GM23338 (cell line): ENCODE results near the gene PFKP. TPM values are rescaled to one million over a fixed set of nuclear protein-coding genes. Genes with fewer than 3 reads are reported as not detected.

Source experiments
- ATAC-seq: fragments of 200-7000 bp; cut with Tn5 transposase; 3 replicates; pipeline ENCODE4 v1.9.1; 2020
- DNase-seq: peaks from one replicate; pipeline ENCODE4 v3.0.0-alpha.2; 2015; ENCODE audit warnings: low spot score
- H2AFZ ChIP-seq: fragments of 200-600 bp; sonication (generic); 2 replicates; pipeline ENCODE4 v1.8.0; 2016; ENCODE audit warnings: antibody characterized with exemption, mild to moderate bottlenecking, moderate library complexity
- H3F3A ChIP-seq: fragments of 200-600 bp; sonication (generic); replicated peaks from 2 replicates; pipeline ENCODE4 v1.8.0; 2017; ENCODE audit warnings: antibody characterized with exemption, mixed run types, low read depth
- H3K27ac ChIP-seq: fragments of 200-600 bp; sonication (generic); 2 replicates; pipeline ENCODE4 v1.6.1; 2016; ENCODE audit warnings: low read depth
- H3K27me3 ChIP-seq: fragments of 200-600 bp; sonication (generic); 2 replicates; pipeline ENCODE4 v1.8.0; 2016; ENCODE audit warnings: mild to moderate bottlenecking, mixed run types, moderate library complexity; ENCODE audit not compliant: insufficient read depth
- H3K36me3 ChIP-seq: fragments of 200-600 bp; sonication (generic); 2 replicates; pipeline ENCODE4 v1.8.0; 2016; ENCODE audit warnings: mild to moderate bottlenecking; ENCODE audit not compliant: insufficient read depth
- H3K4me1 ChIP-seq: fragments of 200-600 bp; sonication (generic); 2 replicates; pipeline ENCODE4 v1.8.0; 2016; ENCODE audit warnings: mild to moderate bottlenecking, moderate library complexity; ENCODE audit not compliant: insufficient read depth
- H3K4me2 ChIP-seq: fragments of 200-600 bp; sonication (generic); 2 replicates; pipeline ENCODE4 v1.7.1; 2017; ENCODE audit warnings: mixed run types
- H3K4me3 ChIP-seq: fragments of 200-600 bp; sonication (generic); 2 replicates; pipeline ENCODE4 v1.6.1; 2016; ENCODE audit warnings: mixed run types
- H3K79me2 ChIP-seq: fragments of 200-600 bp; sonication (generic); replicated peaks from 2 replicates; pipeline ENCODE4 v1.8.0; 2017; ENCODE audit warnings: mild to moderate bottlenecking; ENCODE audit not compliant: insufficient read depth
- H3K9me2 ChIP-seq: fragments of 200-600 bp; sonication (generic); 2 replicates; pipeline ENCODE4 v1.8.0; 2017; ENCODE audit not compliant: insufficient read depth
- H4K20me1 ChIP-seq: fragments of 200-600 bp; sonication (generic); replicated peaks from 2 replicates; pipeline ENCODE4 v1.8.0; 2017; ENCODE audit warnings: mild to moderate bottlenecking; ENCODE audit not compliant: insufficient read depth
- H3K27ac Mint-ChIP-seq: 2 replicates; pipeline ENCODE4 v1.8.0; 2020; ENCODE audit warnings: inconsistent platforms, mild to moderate bottlenecking, moderate library complexity, mixed read lengths
- H3K27me3 Mint-ChIP-seq: 3 replicates; pipeline ENCODE4 v1.8.0; 2022; ENCODE audit warnings: low read depth, mild to moderate bottlenecking, moderate library complexity, mixed read lengths, inconsistent platforms; ENCODE audit not compliant: insufficient read depth, poor library complexity
- H3K36me3 Mint-ChIP-seq: 3 replicates; pipeline ENCODE4 v1.8.0; 2021; ENCODE audit warnings: low read depth, mild to moderate bottlenecking, inconsistent platforms, moderate library complexity, mixed read lengths
- H3K4me1 Mint-ChIP-seq: 3 replicates; pipeline ENCODE4 v1.8.0; 2020; ENCODE audit warnings: mild to moderate bottlenecking, inconsistent platforms, mixed read lengths
- H3K4me3 Mint-ChIP-seq: 3 replicates; pipeline ENCODE4 v1.8.0; 2021; ENCODE audit warnings: moderate library complexity, mild to moderate bottlenecking, inconsistent platforms, mixed read lengths
- H3K9me3 Mint-ChIP-seq: 3 replicates; pipeline ENCODE4 v1.8.0; 2020; ENCODE audit warnings: moderate library complexity, mild to moderate bottlenecking, inconsistent platforms, mixed read lengths
- CREB1 ChIP-seq: fragments of 250-450 bp; sonication (Bioruptor Pico); IDR thresholded peaks from 2 replicates; pipeline ENCODE4 v1.5.0; 2020; ENCODE audit warnings: low read depth, mild to moderate bottlenecking, moderate library complexity
- EZH2phosphoT487 ChIP-seq: fragments of 200-600 bp; sonication (generic); IDR thresholded peaks from one replicate; pipeline ENCODE4 v1.8.1; 2018; ENCODE audit warnings: antibody characterized with exemption; ENCODE audit not compliant: unreplicated experiment
- JUNB ChIP-seq: IDR thresholded peaks from one replicate; pipeline ENCODE4 v1.6.1; 2016; ENCODE audit warnings: antibody characterized with exemption; ENCODE audit not compliant: unreplicated experiment
- NANOG ChIP-seq: IDR thresholded peaks from 2 replicates; pipeline ENCODE4 v1.6.1; 2016; ENCODE audit warnings: antibody characterized with exemption, borderline replicate concordance
- POLR2AphosphoS5 ChIP-seq: IDR thresholded peaks from 2 replicates; pipeline ENCODE4 v1.6.1; 2016; ENCODE audit warnings: antibody characterized with exemption, low read depth
- STAT1 ChIP-seq: IDR thresholded peaks from one replicate; pipeline ENCODE4 v1.6.1; 2016; ENCODE audit warnings: antibody characterized with exemption; ENCODE audit not compliant: unreplicated experiment
- ZNF114 ChIP-seq: fragments of 250-450 bp; sonication (Bioruptor Pico); IDR thresholded peaks from 2 replicates; pipeline ENCODE4 v1.5.0; 2020; ENCODE audit warnings: mild to moderate bottlenecking, moderate library complexity
- ZNF331 ChIP-seq: fragments of 250-450 bp; sonication (Bioruptor Pico); IDR thresholded peaks from 2 replicates; pipeline ENCODE4 v1.5.0; 2020; ENCODE audit warnings: low read depth, mild to moderate bottlenecking, moderate library complexity
- polyA plus RNA-seq: library from polyadenylated mRNA; unstranded; fragments of >200 nt; fragmentation: Nextera tagmentation; extraction: Ambion mirVana; gene quantifications from 2 replicates; pipeline ENCODE4 v1.2.1, GENCODE V29; 2016
- total RNA-seq: library from RNA; depleted of rRNA; stranded (reverse); fragments of >200 nt; shearing (Covaris generic); gene quantifications from 2 replicates; pipeline ENCODE4 v1.2.3, GENCODE V29; 2014
- TF ChIP-seq, protein P1 (sequence below), 2 experiments: fragments of 200-600 bp in 1 of 2; sonication (generic) in 1 of 2; conservative IDR thresholded peaks; 2 replicates each; pipeline versions ENCODE4 v1.5.1 to v1.6.1; 2016 to 2017; ENCODE audit warnings: antibody characterized with exemption in 2 of 2, low read depth in 2 of 2, mild to moderate bottlenecking in 2 of 2, moderate library complexity in 1 of 2

Gene PFKP
- total and polyA plus RNA-seq, 2 experiments from 2014 or later: 56.3 to 120 TPM

- TF ChIP-seq JUNB: no peak
- no peak for TF ChIP-seq EZH2phosphoT487
- TF ChIP-seq NANOG: no peak
- Histone ChIP-seq H3K4me1 (no peaks in the 10 kb centered on the region), H4K20me1 (peaks cover 11% of the 10 kb centered on the region), H3F3A (no peaks in the 10 kb centered on the region; the same call in 1 of the 2 replicates), H3K4me3 (no peak overlapping the region), H3K27me3 (no peaks in the 10 kb centered on the region), H2AFZ (no peak overlapping the region), H3K27ac (no peak overlapping the region), H3K36me3 (peaks cover 51% of the 10 kb centered on the region), H3K4me2 (no peak overlapping the region), H3K79me2 (no peaks in the 10 kb centered on the region), H3K9me2 (no peaks in the 10 kb centered on the region)
- Mint-ChIP-seq H3K4me3 (no peak overlapping the region), H3K4me1 (no peaks in the 10 kb centered on the region), H3K27me3 (peaks cover 2% of the 10 kb centered on the region), H3K9me3 (no peaks in the 10 kb centered on the region), H3K36me3 (peaks cover 93% of the 10 kb centered on the region), H3K27ac (no peak overlapping the region)
- ATAC-seq: no peak
- DNase-seq: no peak
These were observed 67.7 kb downstream of the PFKP start for GRCh38 chr10:3135006-3135405.

DNA sequence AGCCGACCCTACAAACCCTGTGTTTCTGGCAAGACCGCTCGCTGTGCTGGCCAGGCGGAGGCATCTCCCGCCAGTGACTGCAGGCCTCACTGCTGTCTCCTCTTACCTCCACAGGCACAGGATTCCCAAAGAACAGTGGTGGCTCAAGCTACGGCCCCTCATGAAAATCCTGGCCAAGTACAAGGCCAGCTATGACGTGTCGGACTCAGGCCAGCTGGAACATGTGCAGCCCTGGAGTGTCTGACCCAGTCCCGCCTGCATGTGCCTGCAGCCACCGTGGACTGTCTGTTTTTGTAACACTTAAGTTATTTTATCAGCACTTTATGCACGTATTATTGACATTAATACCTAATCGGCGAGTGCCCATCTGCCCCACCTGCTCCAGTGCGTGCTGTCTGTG lies 69.0 kb downstream of the PFKP start:
- H2AFZ ChIP-seq: no peak overlapping the region
- H3K36me3 ChIP-seq: peaks cover 59% of the 10 kb centered on the region
- no peak overlapping the region for H3K27ac ChIP-seq
- no peak overlapping the region for H3K27ac Mint-ChIP-seq
- H4K20me1 ChIP-seq: peaks cover 17% of the 10 kb centered on the region
- H3K27me3 ChIP-seq: no peaks in the 10 kb centered on the region
- DNase-seq (no peak), ATAC-seq (no peak)
- no peaks in the 10 kb centered on the region for H3K4me1 ChIP-seq
- no peak overlapping the region for H3K4me2 ChIP-seq
- no peak overlapping the region for H3K4me3 Mint-ChIP-seq
- no peaks in the 10 kb centered on the region for H3K9me3 Mint-ChIP-seq
- no peaks in the 10 kb centered on the region; the same call in 1 of the 2 replicates for H3F3A ChIP-seq
- TF ChIP-seq EZH2phosphoT487 (no peak), POLR2AphosphoS5 (no peak), STAT1 (no peak)
- H3K79me2 ChIP-seq: no peaks in the 10 kb centered on the region
- peaks cover 98% of the 10 kb centered on the region for H3K36me3 Mint-ChIP-seq
- peaks cover 7% of the 10 kb centered on the region for H3K27me3 Mint-ChIP-seq
- no peak overlapping the region for H3K4me3 ChIP-seq
- no peaks in the 10 kb centered on the region for H3K4me1 Mint-ChIP-seq
- no peaks in the 10 kb centered on the region for H3K9me2 ChIP-seq

- no peak overlapping the region for H3K4me3 ChIP-seq
- 0 out of 2 replicates have a peak overlapping the region, but pooled peaks have one; percentile 50 for H3K27ac ChIP-seq
- no peak overlapping the region for H3K4me2 ChIP-seq
- no peaks in the 10 kb centered on the region for H3K79me2 ChIP-seq
- DNase-seq: no peak
- H3K9me2 ChIP-seq: no peaks in the 10 kb centered on the region
- no peak for ATAC-seq
- H3K27ac Mint-ChIP-seq: no peak overlapping the region
- H3F3A ChIP-seq: no peaks in the 10 kb centered on the region; the same call in 1 of the 2 replicates
- no peaks in the 10 kb centered on the region for H3K27me3 ChIP-seq
- H4K20me1 ChIP-seq: peaks cover 17% of the 10 kb centered on the region
- no peak overlapping the region for H2AFZ ChIP-seq
- peaks cover 7% of the 10 kb centered on the region for H3K27me3 Mint-ChIP-seq
- peaks cover 94% of the 10 kb centered on the region for H3K36me3 Mint-ChIP-seq
- no peaks in the 10 kb centered on the region for H3K9me3 Mint-ChIP-seq
- H3K36me3 ChIP-seq: peaks cover 55% of the 10 kb centered on the region
- H3K4me3 Mint-ChIP-seq: no peak overlapping the region
- H3K4me1 ChIP-seq: no peaks in the 10 kb centered on the region
- H3K4me1 Mint-ChIP-seq: no peaks in the 10 kb centered on the region
- TF ChIP-seq CREB1 (CRISPR knock-in tag) (no peak), EZH2phosphoT487 (no peak), ZNF114 (CRISPR knock-in tag) (no peak), ZNF331 (CRISPR knock-in tag) (no peak), NANOG (no peak)
- TF ChIP-seq, protein P1, sequence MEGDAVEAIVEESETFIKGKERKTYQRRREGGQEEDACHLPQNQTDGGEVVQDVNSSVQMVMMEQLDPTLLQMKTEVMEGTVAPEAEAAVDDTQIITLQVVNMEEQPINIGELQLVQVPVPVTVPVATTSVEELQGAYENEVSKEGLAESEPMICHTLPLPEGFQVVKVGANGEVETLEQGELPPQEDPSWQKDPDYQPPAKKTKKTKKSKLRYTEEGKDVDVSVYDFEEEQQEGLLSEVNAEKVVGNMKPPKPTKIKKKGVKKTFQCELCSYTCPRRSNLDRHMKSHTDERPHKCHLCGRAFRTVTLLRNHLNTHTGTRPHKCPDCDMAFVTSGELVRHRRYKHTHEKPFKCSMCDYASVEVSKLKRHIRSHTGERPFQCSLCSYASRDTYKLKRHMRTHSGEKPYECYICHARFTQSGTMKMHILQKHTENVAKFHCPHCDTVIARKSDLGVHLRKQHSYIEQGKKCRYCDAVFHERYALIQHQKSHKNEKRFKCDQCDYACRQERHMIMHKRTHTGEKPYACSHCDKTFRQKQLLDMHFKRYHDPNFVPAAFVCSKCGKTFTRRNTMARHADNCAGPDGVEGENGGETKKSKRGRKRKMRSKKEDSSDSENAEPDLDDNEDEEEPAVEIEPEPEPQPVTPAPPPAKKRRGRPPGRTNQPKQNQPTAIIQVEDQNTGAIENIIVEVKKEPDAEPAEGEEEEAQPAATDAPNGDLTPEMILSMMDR (conservative IDR thresholded peaks at IDR 0.05; ENCODE audit: low read depth in 2 of 2): no peak
These were observed 69.6 kb downstream of the PFKP start for GRCh38 chr10:3136763-3137611.
